Cardiac septum (tissue), 1 donor: ENCODE results near the gene INSC. TPM values are rescaled to one million over a fixed set of nuclear protein-coding genes. Genes with fewer than 3 reads are reported as not detected.
"Not testable (repeated sequence)": the region's sequence is repeated elsewhere in the genome, so short reads cannot be mapped to it uniquely, and the experiment has no call there.

Experiments used
- DNase-seq: peaks from one replicate; pipeline ENCODE4 v3.0.0-alpha.2; 2020; ENCODE audit warnings: low spot score
- intact Hi-C: fragments of 100-400 bp; cut with DNase I; formaldehyde crosslinking; loops from one replicate; pipeline ENCODE4 v1.14.0; 2022
- long read RNA-seq: library from polyadenylated mRNA; unstranded; transcript quantifications from one replicate; pipeline ENCODE4 v2.0.0, GENCODE V29; 2021
- total RNA-seq: library from RNA; stranded (reverse); fragmentation: NEBNext Ultra II Directional; extraction: Animal tissue kit (Norgen Biotek cat#: 25700); gene quantifications from one replicate; pipeline ENCODE4 v1.2.1, GENCODE V29; 2021
- donor health status: DM: no; HTN: no; CAD: no.

Gene INSC
- total RNA-seq = 0.22 TPM
- long read RNA-seq = 0 reads

GRCh38 chr11:15114501-15115475, at the start of gene INSC:
Gene INSC, plus strand, starts transcription at chr11:15114923. Its CDS starts 34,252 bp downstream, at chr11:15149175.
- intact Hi-C loops = no loop called here
- no peak for DNase-seq

DNA sequence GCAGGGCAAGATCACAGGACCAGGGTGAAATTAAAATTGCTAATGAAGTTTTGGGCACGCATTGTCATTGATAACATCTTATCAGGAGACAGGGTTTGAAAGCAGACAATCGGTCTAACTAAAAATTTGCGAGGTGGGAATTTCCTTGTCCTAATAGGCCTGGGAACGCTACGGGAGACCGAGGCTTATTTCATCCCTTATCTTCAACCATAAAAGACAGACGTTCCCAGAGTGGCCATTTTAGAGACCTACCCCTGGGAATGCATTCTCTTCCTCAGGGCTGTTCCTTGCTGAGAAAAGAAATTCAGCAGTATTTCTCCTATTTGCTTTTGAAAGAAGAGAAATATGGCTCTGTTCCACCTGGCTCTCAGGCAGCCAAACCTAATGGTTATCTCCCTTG, 45.0 kb upstream of the INSC start:
- intact Hi-C loops = loop anchor here (5.0 to 10.0 kb wide), 2 partner anchors 97 to 535 kb away; partner anchors contain the start of gene CALCA
- not testable (repeated sequence) for DNase-seq

- DNase-seq = no peak
- intact Hi-C loops = loop anchor here (5.0 to 10.0 kb wide), 2 partner anchors 99 to 537 kb away; partner anchors contain the start of gene CALCA
Measured at GRCh38 chr11:15071556-15072255, 43.0 kb upstream of the INSC start.

DNA sequence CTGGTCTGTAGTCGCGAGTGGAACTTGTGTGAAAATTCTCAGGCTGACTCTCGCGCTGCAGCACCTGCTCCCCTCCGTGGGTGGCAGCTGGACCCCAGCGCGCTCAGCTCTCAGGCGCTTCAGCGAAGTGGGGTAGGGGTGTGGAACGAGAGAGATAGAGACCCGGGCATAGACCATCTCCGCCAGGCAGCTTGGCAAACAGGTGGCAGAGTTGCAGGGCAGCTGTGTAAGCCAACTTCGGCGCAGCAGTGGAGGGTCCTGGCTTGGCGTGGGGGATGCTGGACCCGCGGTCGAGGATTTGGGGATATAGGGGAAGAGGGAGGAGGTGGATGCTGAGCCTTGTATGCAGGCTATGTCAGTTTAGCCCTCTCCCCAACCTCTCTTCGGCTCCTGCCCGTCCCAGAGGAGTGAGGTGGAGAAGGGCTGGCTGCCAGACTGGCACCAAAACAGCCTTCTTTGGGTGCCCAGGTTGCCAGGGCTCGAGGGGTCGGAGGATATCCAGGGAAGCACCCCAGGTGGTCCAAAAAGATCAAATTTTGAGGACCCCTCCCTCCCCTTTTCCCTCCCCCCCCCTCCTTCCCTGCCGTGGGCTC, 42.1 kb upstream of the INSC start:
- intact Hi-C loops = loop anchor here (5.0 to 10.0 kb wide), 2 partner anchors 100 to 538 kb away; partner anchors contain the start of gene CALCA

DNA sequence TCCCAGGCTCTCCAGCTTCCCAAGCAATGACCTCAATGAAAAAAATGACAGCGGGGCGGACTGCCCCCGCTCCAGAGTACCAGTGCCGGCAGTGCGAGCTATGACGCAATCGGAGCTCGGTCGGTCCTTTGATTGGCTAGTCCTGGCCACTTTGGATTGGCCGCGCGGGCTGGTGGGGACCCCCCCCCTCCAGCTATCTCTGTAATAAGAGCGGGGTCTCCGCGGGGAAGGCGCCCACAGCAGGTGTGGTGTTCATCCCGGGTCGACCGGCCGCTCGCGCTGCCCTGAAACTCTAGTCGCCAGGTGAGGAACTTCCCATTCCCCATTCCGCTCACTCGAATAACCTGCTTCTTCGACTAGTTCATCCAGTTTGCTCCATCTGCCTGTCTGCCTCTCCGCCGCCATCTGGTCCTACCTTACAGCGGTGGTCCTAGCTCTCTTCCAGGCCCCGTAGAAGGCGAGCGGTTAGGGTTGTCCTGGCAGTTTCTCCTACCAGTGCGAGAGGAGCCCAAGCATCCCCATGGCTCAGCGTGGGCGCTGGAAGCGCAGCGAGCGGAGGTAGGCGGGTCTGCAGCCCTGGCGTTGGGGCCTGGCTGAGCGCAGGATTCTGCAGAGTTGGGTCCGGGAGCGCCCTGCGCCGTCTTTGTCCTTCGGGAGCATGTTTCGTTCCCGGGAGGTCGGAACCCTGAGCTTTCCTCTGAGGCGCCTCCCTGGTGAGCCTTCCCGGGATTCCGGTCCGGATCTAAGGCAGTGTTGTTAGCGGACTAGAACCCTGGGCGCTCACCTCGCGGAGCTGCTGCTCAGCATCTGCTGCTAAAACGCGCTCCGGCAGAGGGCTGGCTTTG, 41.1 kb upstream of the INSC start, which contains the start of gene CALCB:
Gene CALCB, plus strand, starts transcription at position 233 of the 845 bp plus-strand sequence. CDS start 1,126 bp downstream, outside the sequence.
- intact Hi-C loops = loop anchor here (5.0 to 10.0 kb wide), 2 partner anchors 101 to 539 kb away; partner anchors contain the start of gene CALCA

More for the DNA sequence above, 42.1 kb upstream of the INSC start:
- no peak for DNase-seq

GRCh38 chr11:15074206-15075161, 40.2 kb upstream of the INSC start:
- intact Hi-C loops = loop anchor here (5.0 to 10.0 kb wide), 3 partner anchors 102 to 540 kb away; partner anchors contain the start of gene CALCA
- DNase-seq = peak; percentile 81

More for the DNA sequence above, 41.1 kb upstream of the INSC start, which contains the start of gene CALCB:
- no peak for DNase-seq

- DNase-seq = no peak
- intact Hi-C loops = loop anchor here (5.0 to 10.0 kb wide), 2 partner anchors 168 to 540 kb away; no protein-coding TSS in a partner anchor
Measured at GRCh38 chr11:15075162-15075526, 39.6 kb upstream of the INSC start.

- intact Hi-C loops = no loop called here
- DNase-seq = no peak
Measured at GRCh38 chr11:15091175-15091574, 23.5 kb upstream of the INSC start.

GRCh38 chr11:15091625-15092024, 23.1 kb upstream of the INSC start:
- intact Hi-C loops = no loop called here
- DNase-seq = no peak

- intact Hi-C loops = no loop called here
- DNase-seq = no peak
Measured at GRCh38 chr11:15093432-15093831, 21.3 kb upstream of the INSC start.

- intact Hi-C loops = no loop called here
- DNase-seq = no peak
Measured at GRCh38 chr11:15095736-15096228, 18.9 kb upstream of the INSC start.

DNA sequence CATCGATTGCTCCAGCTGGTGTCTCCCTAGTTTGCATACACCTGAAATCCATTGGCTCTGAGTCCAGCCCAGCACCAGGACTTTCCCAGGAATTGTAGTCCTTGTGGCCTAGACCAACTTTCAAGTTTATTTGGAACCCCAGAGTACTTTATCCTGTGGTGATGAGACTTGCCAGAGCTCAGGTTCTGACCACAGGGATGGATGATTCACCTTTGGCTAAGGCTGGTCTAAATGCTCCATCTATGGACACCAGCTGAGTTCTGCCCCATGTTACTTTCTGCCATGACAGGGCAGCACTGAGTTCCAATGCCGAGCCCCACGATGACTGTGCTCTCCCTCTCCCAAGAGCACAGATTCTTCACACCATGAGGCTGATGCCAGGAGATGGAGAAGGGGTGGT, 17.3 kb upstream of the INSC start:
- no peak for DNase-seq
- intact Hi-C loops = no loop called here

DNA sequence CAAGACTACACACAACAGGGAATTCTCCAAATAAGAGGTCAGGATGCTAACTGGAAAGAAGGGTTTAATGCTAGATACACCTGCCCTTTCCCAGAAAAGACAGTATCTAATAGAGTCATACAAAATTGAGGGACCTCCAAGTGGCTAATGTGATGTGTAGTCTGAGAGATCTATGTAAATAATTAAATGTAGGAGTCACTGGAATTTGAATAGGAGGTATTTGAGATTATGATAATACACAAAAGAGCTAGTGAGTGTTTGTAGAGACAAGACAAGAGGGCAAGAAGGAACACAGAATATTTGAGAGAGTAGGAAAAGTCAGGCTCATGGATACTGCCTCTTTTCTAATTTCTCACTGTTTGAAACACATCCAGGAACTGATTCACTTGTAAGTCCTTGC, 15.5 kb upstream of the INSC start:
- no peak for DNase-seq
- intact Hi-C loops = no loop called here

DNA sequence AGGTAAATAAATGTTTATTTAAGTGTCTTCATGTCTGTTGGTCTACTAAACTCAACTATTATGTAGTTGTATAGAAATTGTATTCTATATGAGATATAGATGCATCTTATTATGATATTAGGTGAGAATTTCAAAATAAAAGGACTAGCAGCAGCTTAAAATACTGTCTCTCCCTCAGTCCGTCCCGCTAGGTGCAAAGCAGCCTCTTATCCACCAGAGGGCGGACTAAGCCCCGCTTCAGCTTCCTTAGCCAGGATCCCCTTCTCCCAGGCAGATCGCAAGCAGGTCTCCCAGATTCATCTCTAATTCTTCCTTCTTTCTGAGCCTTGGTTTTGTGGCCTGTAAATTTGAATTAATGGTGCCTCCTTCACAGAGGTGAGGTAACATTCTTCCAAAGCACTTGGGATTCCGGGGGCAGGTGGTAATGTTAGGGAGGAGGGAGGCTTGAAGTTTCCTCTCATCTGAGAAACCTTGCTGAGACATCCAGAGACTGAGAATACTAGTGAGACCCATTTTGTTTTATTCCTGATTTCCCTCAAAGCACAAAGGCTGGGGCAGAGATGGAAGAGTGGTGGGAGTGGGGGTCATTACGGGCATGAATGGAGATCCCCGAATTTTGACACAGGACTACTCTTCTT, 13.5 kb upstream of the INSC start:
- intact Hi-C loops = loop anchor here (1.0 kb wide), 1 partner anchor 107 kb away; no protein-coding TSS in a partner anchor
- no peak for DNase-seq

GRCh38 chr11:15104166-15104565, 10.6 kb upstream of the INSC start:
- DNase-seq = no peak
- intact Hi-C loops = no loop called here

- DNase-seq = no peak
- intact Hi-C loops = no loop called here
Measured at GRCh38 chr11:15106201-15106965, 8.3 kb upstream of the INSC start.
